A673 (cell line): ENCODE measurements around the gene FGF14. TPM values are rescaled to one million over a fixed set of nuclear protein-coding genes. Genes with fewer than 3 reads are reported as not detected.

Source experiments
- BruUV-seq: library from RNA; stranded (reverse); fragments of 400-500 nt; replicated peaks from 2 replicates; lab custom pipeline; 2021; lab: Mats Ljungman, UMichigan
- CTCF ChIA-PET: fragments of 300-600 bp; sonication (Branson Sonifier 250); formaldehyde crosslinking; loops from one replicate; lab custom pipeline; 2022; ENCODE audit warnings: antibody characterized with exemption; lab: Charles Lee
- POLR2A ChIA-PET: fragments of 300-600 bp; sonication (Branson Sonifier 250); formaldehyde crosslinking; loops from one replicate; lab custom pipeline; 2022; ENCODE audit warnings: antibody characterized with exemption; ENCODE audit not compliant: low non-redundant PET; lab: Charles Lee
- DNase-seq: peaks from one replicate; pipeline ENCODE4 v3.0.0-alpha.2; 2015; ENCODE audit warnings: low spot score
- H3K27ac ChIP-seq: fragments of 200-600 bp; sonication (generic); 2 replicates; pipeline ENCODE4 v1.5.1; 2016; ENCODE audit warnings: mixed run types, low read depth, mild to moderate bottlenecking, mixed read lengths, antibody characterized with exemption, low read length; ENCODE audit not compliant: poor library complexity, severe bottlenecking
- H3K27me3 ChIP-seq: fragments of 200-600 bp; sonication (generic); replicated peaks from 2 replicates; pipeline ENCODE4 v1.6.1; 2017; ENCODE audit warnings: mixed run types, low read depth, mild to moderate bottlenecking, mixed read lengths, antibody characterized with exemption, low read length; ENCODE audit not compliant: insufficient read depth, poor library complexity
- H3K36me3 ChIP-seq: fragments of 200-600 bp; sonication (generic); 2 replicates; pipeline ENCODE4 v1.6.1; 2016; ENCODE audit warnings: mixed run types, mild to moderate bottlenecking, mixed read lengths, antibody characterized with exemption, low read length; ENCODE audit not compliant: insufficient read depth, poor library complexity, severe bottlenecking
- H3K4me1 ChIP-seq: fragments of 200-600 bp; sonication (generic); 2 replicates; pipeline ENCODE4 v1.6.1; 2017; ENCODE audit warnings: mixed run types, mild to moderate bottlenecking, mixed read lengths, antibody characterized with exemption, low read length; ENCODE audit not compliant: insufficient read depth, poor library complexity, severe bottlenecking
- H3K4me3 ChIP-seq: fragments of 200-600 bp; sonication (generic); 2 replicates; pipeline ENCODE4 v1.5.1; 2016; ENCODE audit warnings: low read depth, mixed run types, mild to moderate bottlenecking, mixed read lengths, low read length; ENCODE audit not compliant: poor library complexity, severe bottlenecking
- H3K9me3 ChIP-seq: fragments of 200-600 bp; sonication (generic); 2 replicates; pipeline ENCODE4 v1.6.1; 2016; ENCODE audit warnings: mixed run types, low read depth, mild to moderate bottlenecking, mixed read lengths, antibody characterized with exemption, low read length; ENCODE audit not compliant: poor library complexity, severe bottlenecking
- EZH2 ChIP-seq: fragments of 200-600 bp; sonication (generic); IDR thresholded peaks from 2 replicates; pipeline ENCODE4 v1.6.1; 2017; ENCODE audit warnings: borderline replicate concordance, low read depth, mild to moderate bottlenecking, mixed read lengths, antibody characterized with exemption, low read length; ENCODE audit not compliant: poor library complexity, severe bottlenecking
- intact Hi-C: fragments of 100-400 bp; cut with micrococcal nuclease; formaldehyde crosslinking; loops from one replicate; pipeline ENCODE4 v1.10.0; 2022; ENCODE audit not compliant: unreplicated experiment
- total RNA-seq: library from RNA; stranded (reverse); gene quantifications from 2 replicates; pipeline ENCODE4 v1.2.3, GENCODE V29; 2021
- TF ChIP-seq, protein P1 (sequence below): fragments of 300-800, 200-600 bp; sonication (generic); conservative IDR thresholded peaks from 2 replicates; pipeline ENCODE4 v1.5.1; 2017; ENCODE audit warnings: low read depth, mild to moderate bottlenecking, antibody characterized with exemption, low read length, moderate library complexity, mixed read lengths

The FGF14 gene
- total RNA-seq, 1 experiment from 2014 or later = 19.7 TPM

DNA sequence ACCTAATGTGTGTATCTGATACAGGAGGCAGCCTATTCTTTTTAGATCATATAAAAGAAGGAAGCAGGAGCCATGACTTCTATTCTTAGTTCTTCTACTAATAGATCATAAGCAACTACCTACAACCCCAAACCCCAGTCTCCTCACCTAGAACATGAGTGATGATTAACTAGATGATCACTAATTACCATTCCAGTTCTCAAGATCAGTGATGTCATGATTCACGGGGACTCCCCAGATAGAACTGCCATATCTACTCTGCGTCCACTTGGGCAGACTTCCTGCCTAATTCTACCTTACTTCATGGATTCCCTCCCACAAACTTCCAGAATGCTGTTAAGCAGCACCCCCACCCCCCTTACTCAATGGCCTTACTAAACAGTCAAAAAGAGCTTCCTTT lies 380.1 kb downstream of the FGF14 start:
- Histone ChIP-seq H3K27me3 (no peaks in the 10 kb centered on the region), H3K36me3 (no peaks in the 10 kb centered on the region), H3K4me3 (no peak overlapping the region), H3K4me1 (no peaks in the 10 kb centered on the region), H3K9me3 (peaks cover 18% of the 10 kb centered on the region), H3K27ac (no peak overlapping the region)
- POLR2A ChIA-PET = no interaction called here
- intact Hi-C loops = no loop called here
- DNase-seq = no peak
- TF ChIP-seq, protein P1, sequence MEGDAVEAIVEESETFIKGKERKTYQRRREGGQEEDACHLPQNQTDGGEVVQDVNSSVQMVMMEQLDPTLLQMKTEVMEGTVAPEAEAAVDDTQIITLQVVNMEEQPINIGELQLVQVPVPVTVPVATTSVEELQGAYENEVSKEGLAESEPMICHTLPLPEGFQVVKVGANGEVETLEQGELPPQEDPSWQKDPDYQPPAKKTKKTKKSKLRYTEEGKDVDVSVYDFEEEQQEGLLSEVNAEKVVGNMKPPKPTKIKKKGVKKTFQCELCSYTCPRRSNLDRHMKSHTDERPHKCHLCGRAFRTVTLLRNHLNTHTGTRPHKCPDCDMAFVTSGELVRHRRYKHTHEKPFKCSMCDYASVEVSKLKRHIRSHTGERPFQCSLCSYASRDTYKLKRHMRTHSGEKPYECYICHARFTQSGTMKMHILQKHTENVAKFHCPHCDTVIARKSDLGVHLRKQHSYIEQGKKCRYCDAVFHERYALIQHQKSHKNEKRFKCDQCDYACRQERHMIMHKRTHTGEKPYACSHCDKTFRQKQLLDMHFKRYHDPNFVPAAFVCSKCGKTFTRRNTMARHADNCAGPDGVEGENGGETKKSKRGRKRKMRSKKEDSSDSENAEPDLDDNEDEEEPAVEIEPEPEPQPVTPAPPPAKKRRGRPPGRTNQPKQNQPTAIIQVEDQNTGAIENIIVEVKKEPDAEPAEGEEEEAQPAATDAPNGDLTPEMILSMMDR = no peak
- TF ChIP-seq EZH2 = no peak
- BruUV-seq = no TSS peak
- CTCF ChIA-PET = no interaction called here

DNA sequence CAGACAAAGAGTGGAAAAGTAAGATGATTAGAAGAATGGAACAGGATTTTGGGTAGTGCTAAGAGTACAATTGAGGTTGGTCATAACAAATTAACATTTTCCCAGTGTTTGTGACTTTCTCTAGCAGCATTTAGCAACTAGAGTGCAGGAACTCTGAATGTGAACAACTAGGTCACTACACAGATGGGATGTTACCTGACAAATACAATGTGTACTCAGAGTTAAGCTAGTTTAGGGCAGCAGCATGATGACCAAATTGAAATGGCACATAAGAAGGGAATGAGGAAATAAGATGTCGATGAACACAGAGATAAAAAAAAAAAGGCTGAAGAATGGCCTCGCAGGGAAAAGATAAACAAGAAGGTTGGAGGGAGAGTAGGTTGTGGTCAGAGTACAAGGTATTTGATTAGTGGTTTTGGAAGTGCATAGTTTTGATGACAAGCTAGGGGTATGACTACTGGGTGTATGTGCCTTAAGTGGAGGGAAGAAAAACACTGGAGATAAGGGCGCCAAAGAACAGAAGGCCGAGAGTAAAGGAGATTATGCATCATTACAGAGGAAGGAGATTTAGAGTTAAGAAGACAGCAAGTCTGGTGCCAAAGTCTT lies 381.1 kb downstream of the FGF14 start:
- ChIA-PET CTCF (no interaction called here), POLR2A (no interaction called here)
- Histone ChIP-seq H3K9me3 (peaks cover 22% of the 10 kb centered on the region), H3K36me3 (no peaks in the 10 kb centered on the region), H3K27ac (no peak overlapping the region), H3K4me3 (no peak overlapping the region), H3K4me1 (no peaks in the 10 kb centered on the region), H3K27me3 (no peaks in the 10 kb centered on the region)
- BruUV-seq = no TSS peak
- intact Hi-C loops = no loop called here
- no peak for DNase-seq
- TF ChIP-seq EZH2 = no peak
- TF ChIP-seq, protein P1 = no peak

DNA sequence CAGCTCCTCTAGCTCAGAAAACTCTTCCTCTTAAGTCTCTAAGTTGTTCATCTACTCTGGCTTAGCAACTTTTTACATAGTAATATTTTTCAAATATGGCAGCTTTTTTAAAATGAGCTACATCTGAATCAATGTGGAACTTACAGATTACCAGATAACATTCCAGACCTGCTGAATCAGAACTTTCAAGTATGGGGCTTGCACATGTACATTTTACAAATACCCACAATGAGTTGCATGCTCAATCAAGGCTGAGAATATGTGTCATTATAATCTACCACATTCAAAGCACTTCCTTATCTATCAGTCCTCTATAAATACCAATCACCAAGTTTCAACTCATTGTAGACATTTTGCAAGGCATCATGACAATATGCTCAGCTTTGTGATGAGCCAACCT lies 383.1 kb downstream of the FGF14 start:
- intact Hi-C loops = no loop called here
- ChIA-PET POLR2A (no interaction called here), CTCF (no interaction called here)
- H3K4me3 ChIP-seq = no peak overlapping the region
- no peak for DNase-seq
- no peak for TF ChIP-seq EZH2
- TF ChIP-seq, protein P1 = no peak
- H3K36me3 ChIP-seq = no peaks in the 10 kb centered on the region
- no peaks in the 10 kb centered on the region for H3K27me3 ChIP-seq
- no peaks in the 10 kb centered on the region for H3K4me1 ChIP-seq
- H3K27ac ChIP-seq = no peak overlapping the region
- peaks cover 22% of the 10 kb centered on the region for H3K9me3 ChIP-seq
- BruUV-seq = no TSS peak
